ENCODE results near the gene SEC31A.
"Not testable (repeated sequence)": the region's sequence is repeated elsewhere in the genome, so short reads cannot be mapped to it uniquely, and the experiment has no call there.

SEC31A gene, protein sequence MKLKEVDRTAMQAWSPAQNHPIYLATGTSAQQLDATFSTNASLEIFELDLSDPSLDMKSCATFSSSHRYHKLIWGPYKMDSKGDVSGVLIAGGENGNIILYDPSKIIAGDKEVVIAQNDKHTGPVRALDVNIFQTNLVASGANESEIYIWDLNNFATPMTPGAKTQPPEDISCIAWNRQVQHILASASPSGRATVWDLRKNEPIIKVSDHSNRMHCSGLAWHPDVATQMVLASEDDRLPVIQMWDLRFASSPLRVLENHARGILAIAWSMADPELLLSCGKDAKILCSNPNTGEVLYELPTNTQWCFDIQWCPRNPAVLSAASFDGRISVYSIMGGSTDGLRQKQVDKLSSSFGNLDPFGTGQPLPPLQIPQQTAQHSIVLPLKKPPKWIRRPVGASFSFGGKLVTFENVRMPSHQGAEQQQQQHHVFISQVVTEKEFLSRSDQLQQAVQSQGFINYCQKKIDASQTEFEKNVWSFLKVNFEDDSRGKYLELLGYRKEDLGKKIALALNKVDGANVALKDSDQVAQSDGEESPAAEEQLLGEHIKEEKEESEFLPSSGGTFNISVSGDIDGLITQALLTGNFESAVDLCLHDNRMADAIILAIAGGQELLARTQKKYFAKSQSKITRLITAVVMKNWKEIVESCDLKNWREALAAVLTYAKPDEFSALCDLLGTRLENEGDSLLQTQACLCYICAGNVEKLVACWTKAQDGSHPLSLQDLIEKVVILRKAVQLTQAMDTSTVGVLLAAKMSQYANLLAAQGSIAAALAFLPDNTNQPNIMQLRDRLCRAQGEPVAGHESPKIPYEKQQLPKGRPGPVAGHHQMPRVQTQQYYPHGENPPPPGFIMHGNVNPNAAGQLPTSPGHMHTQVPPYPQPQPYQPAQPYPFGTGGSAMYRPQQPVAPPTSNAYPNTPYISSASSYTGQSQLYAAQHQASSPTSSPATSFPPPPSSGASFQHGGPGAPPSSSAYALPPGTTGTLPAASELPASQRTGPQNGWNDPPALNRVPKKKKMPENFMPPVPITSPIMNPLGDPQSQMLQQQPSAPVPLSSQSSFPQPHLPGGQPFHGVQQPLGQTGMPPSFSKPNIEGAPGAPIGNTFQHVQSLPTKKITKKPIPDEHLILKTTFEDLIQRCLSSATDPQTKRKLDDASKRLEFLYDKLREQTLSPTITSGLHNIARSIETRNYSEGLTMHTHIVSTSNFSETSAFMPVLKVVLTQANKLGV
- 148 to 152 reads per million in 2 donors for total RNA-seq

DNA sequence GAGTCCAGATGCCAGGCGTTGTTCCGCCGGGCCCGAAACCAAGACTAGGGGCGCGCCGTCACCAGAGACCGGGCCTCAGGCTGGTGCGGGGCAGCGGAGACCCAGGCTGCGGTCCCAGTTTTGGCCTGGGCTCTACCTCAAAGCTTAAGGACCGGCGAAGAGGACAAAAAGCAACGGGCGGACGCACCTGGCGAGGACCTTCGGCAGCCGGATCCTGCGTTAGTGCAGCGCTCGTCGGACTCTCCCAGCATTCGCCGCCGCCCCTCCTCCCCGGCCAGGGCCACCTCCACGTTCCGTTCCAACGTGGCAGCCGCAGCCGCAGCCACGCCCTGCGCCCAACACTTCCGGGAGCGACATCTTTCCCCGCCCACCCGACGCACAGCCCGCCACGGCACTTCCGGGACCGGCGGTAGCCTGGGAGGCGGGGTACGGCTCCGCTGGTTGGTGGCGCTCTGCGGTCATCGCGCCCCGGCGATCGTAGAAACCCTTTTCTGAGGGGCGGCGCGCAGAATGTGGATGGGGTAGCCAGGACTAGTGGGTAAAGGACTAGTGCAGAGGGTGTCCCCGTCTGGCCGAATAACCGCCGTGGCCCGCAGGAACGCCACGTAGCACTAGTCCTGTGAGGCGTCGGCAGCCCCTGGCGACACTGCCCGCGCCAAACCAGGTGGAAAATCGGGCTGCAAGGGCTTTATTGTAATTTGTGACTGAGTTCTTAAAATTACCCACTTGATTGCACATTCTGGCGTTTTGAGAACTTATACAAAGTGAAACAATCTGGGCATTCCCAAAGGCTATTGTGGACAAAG is at the start of gene SEC31A:
Gene SEC31A, minus strand, starts transcription at position 253 of the 806 bp plus-strand sequence. CDS start 9,217 bp downstream, outside the sequence.
- peak; percentile 96 for DNase-seq

DNA sequence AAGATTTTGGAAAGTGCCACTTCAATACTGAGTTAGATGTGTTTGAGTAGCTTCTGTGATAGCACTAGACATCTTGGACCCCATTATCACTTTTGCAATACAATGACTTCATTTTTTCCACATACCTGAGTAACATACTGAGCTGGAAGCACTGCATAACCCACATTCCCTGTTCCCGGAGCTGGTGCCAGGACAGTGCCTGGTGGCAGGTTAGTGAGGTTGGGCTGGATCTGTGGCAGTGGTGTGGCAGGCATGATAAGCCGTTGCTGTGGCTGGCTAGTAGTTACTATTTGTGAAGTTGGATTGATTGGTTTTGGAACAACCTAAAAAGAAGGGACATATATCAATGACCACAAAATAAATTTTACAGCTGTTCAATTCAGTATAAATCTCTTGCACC is 48.5 kb upstream of the SEC31A start:
- no peak for DNase-seq

DNA sequence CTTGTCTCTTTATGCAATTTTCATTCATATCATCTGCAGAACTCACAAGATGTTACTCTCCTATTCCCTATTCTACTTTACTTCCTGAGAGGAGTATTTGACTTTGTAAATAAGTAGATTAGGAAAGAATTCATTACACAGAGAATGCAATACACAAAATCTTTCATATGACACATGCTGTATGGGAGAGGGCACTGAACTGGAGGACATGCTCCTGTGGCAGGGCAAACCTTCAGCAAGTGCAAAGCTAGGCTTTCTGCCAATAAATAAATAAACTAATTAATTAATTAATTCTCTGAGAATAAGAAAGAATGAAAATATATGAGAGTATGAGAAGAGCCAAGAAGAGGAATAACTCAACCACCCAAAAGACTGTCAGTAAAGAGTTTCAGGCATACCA is 43.5 kb upstream of the SEC31A start:
- DNase-seq, result no peak

DNA sequence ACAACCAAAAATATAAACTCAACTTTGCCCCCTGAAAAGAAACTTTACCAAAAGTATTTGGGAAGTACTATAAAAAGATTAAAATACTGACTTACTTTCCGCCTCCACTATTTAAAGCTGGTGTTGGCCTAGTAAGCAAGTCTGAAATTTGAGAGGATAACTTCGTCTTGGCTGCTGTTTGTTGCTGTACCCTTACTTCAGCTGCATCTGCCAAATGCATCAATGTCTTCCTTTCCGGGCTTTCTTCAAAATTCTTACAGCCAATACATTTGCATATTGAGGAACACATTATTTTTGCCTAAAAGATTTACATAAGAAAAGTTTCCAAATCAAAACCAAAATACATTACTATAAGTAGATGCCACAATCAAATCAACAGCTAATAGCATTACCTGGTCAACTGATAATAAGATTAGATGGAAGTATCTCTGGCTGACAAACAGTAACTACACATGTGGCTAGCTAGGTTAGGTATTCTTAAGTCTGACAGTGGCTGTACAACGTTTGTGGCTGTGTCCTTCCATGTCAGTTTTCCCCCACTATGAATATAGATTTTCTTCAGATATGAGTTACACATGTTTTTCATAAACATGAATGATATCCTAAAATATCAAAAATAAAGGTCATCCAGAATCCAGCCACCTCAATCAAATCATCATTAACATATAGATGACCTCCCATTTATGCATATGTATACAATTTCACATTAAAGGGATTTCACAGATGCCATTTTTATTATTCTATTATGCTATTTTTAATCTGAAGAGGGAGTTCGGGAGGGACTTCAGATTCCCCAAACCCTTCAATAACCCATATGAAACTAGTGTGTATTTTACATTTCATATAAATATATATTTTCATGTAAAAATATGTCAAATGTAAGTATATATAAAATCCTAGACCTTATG is 40.1 kb upstream of the SEC31A start:
- DNase-seq, result no peak

GRCh38 chr4:82921795-82922194 is 30.8 kb upstream of the SEC31A start:
- DNase-seq, result no peak

- no peak for DNase-seq
Observed at GRCh38 chr4:82919386-82919785, 28.4 kb upstream of the SEC31A start.

GRCh38 chr4:82918091-82918490 is 27.1 kb upstream of the SEC31A start:
- DNase-seq, result no peak

DNA sequence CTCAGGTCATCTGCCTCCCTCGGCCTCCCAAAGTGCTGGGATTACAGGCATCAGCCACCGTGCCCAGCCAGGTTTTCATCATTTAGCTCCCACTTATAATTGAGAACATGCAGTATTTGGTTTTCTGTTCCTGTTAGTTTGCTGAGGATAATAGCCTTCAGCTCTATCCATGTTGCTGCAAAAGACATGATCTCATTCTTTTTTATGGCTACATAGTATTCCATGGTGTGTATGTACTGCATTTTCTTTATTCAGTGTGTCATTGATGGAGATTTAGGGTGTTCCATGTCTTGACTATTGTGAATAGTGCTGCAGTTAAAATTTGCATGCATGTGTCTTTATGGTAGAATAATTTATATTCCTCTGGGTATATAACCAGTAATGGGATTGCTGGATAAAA is 23.0 kb upstream of the SEC31A start:
- DNase-seq, result not testable (repeated sequence)

GRCh38 chr4:82913305-82913704 is 22.4 kb upstream of the SEC31A start:
- DNase-seq, result no peak

DNA sequence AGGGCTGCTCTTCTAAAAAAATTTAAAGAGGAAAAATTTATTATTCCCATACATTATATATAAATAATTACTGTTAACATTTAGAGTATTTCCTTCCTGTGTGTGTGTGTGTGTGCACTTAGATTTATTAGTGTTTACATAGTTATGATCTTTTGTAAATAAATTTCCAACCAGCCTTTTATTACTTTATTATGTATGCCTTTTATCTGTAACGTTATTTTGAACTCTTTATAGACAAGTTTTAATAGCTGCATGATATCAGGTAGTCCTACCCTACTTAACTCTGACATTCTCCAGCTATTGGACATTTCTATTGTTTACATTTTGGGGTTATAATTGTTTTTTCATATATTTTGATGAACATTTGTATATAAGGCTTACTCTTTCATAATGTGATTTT is 18.4 kb upstream of the SEC31A start:
- no peak for DNase-seq

DNA sequence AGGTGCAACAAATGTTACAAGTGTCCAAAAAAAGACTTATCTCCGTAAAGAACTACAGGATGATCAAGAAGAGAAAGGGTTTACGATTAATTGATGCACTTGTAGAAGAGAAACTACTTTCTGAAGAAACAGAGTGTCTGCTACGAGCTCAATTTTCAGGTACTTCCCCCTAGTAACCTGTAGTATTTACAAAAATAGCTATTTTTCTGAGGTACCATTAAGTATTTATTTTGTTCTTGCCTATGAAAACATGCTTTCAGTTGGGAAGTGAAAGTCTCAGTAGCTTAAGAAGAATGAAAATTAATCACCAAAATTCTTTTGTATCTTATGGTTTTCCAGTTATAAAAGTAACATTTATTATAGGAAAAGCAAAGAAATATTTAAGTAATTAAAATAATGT is 15.5 kb upstream of the SEC31A start:
- no peak for DNase-seq

DNA sequence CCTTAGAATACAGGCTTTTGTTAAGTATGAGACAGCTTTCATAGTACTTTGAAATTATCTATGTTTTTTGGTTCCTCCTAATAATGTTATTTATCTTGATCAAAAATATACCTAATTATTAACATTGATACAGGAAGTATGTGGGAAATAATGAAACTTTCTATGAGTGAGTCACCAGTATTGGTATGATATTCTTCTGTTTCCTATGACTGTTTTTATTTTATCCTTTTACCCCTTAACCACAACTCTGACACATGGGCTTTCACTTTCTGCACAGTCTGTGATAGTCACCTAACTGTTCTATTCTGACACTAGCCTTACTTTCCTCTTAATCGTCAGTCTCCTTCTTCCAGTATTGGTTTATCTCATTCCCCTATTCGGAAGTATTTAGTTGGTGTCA is 14.3 kb upstream of the SEC31A start:
- DNase-seq, result no peak

DNA sequence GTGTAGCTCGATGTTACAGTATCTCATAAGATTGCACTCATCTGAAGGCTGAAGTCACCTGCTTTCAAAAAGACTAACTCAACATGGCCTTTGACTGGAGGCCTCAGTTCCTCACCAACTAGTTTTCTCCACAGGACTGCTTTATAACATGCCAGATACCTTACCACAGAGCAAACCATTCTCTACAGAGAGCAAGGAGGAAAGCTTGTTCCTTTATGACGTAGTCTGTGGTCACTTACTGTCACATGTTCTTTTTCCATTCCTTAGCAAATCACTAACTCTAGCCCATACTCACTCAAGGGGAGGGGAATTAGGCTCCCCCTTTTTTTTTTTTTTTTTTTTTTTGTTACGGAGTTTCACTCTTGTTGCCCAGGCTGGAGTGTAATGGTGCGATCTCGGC is 12.8 kb upstream of the SEC31A start:
- no peak for DNase-seq

DNA sequence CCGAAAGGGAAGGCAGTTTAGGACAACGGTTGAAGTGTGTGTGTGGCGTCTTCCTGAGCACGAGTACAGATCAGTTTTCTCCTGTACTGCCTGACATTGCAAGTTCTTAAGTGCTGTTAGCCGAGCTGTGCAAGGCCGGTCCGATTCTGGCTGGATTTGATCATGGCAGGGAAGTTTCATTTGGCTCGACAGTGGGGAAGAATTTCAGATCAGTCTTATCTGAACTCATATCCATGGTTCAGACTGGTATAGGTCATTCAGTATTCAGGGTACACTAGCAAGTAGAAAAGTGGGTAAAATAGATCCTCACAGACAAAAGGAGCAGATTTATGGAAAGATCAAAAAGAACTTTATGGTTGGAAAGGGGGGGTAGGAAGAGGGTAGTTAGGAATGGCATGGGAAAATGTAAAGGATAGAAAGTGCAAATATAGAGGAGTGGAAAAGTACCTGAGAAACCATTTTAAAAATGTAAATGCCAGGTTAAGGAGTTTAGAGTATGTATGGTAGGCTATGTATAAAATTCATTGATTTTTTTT is 10.3 kb upstream of the SEC31A start:
- no peak for DNase-seq

GRCh38 chr4:82900411-82901182 is 9.6 kb upstream of the SEC31A start, which contains the start of gene THAP9:
TSS of gene THAP9 (plus strand) at chr4:82900735. CDS start at chr4:82900803, 68 bp downstream.
- peak; percentile 94 for DNase-seq

DNA sequence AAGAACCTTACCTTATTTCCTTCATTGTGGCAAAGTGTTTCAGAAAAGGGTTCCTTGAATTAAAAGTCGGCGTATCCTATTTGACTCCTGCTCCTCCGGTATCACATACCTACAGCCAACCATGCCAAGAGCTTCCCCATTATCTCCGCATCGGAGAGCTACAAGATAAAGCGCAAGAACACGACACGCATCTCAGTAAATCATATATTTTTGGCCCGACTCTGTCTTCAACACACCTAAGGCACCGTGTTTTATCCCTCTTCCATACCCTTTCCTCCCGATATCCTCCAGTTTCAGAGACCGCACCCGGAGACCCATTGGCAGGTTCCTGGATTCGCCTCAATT is 9.1 kb upstream of the SEC31A start:
- no peak for DNase-seq

- DNase-seq, result no peak
Observed at GRCh38 chr4:82899374-82900065, 8.6 kb upstream of the SEC31A start.

DNA sequence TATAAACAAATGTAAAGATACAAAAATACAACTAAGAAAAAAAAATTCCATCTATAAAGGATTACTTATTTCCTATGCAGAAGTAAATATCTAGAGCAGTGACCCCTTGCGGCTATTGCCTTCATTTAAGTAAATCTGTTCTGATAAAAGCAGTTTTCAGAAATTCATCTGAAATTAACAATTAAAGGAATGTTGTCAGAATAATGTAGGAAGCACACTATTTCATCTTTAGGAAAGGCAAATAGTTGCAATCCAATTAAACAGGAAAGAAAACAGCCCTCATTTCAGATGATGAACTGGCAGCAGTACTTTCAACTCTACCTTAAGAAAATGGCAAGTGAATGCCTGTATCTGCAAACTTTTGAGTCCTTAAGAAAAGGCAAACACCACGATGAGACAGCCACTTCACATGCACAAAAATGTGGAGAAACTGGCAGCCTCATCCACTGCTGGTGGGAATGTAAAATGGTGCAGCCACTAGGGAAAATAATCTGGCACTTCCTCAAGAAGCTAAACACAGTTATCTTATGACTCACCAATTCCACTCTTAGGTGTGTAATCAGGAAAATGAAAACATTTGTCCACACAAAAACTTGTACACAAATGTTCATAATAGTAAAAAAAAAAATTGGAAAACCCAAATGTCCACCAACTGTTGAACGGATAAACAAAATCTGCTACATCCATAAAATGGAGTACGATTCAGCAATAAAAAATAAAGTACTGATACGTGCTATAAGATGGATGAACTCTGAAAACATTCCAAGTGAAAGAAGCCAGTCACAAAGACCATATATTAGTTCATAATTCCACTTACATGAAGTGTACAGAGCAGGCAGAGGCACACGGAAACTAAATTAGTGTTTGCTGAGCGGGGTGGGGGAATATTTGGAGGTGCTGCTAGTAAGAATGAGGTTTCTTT is 7.6 kb upstream of the SEC31A start:
- DNase-seq, result no peak
